ENCODE measurements around the gene ZDHHC18.

DNA sequence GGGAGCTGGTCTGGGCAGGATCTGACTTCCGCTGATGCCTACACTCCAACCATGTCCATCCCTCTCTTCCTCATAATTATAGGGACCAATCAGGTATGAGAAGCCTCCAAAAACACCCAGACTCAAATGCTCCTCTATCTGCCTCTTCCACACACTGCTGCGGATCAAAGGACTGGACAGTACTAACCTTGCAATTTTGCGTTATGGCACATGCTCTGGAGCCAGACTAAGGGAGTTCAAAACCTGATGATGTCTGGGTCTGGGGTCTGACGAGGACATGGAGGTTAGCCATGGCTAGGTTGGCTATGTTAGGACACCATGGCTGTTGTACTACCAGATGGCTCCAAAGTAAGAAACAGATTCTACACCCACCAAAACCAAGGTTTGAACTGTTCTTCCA, 53.3 kb downstream of the ZDHHC18 start:
- TF ChIP-seq POLR2AphosphoS5 (IDR thresholded peaks at IDR 0.05; ENCODE audit: borderline replicate concordance, low read depth, low read length): no peak
- no peak for TF ChIP-seq EZH2 (IDR thresholded peaks at IDR 0.05)
